ENCODE measurements around the gene TAF4B.

GRCh38 chr18:26309281-26309680, 83.0 kb downstream of the TAF4B start:
- TF ChIP-seq CTCF (conservative IDR thresholded peaks at IDR 0.05 in 1 of 2, IDR thresholded peaks at IDR 0.05 in 1 of 2; ENCODE audit: low read depth in 1 of 2, low read length in 2 of 2) (no peak), EZH2 (IDR thresholded peaks at IDR 0.05; ENCODE audit: low read length, missing control alignments) (no peak)
